Measurements from ENCODE around the gene MYO9A. TPM values are rescaled to one million over a fixed set of nuclear protein-coding genes. Genes with fewer than 3 reads are reported as not detected.

MYO9A gene
- polyA plus RNA-seq (2011; rRNA removed) (13.1 and 16.4 TPM in 2 replicates), polyA minus RNA-seq (2011; rRNA and poly(A)+ RNA removed) (37.4 and 40.3 TPM in 2 replicates)

GRCh38 chr15:72118017-72118978 lies at the start of gene MYO9A, which contains the start of gene SENP8:
MYO9A (minus strand) TSS chr15:72118150; CDS start chr15:72046563, 71,587 bp downstream.
SENP8 (plus strand) TSS chr15:72118403; CDS start chr15:72139624, 21,221 bp downstream.
- Histone ChIP-seq H3K4me3 (ENCODE audit: low read depth, low read length) (peak within 1 kb of the TSS; percentile 96), H3K36me3 (ENCODE audit: control insufficient read depth, insufficient read depth, low read length) (no peaks in the 10 kb centered on the region), H3K27me3 (ENCODE audit: control insufficient read depth, insufficient read depth, low read length) (no peaks in the 10 kb centered on the region)
- CTCF ChIA-PET: interaction anchor here (0.5 kb wide), 1 partner anchor 40 kb away, joined by 4 read pairs; no protein-coding TSS in a partner anchor
- POLR2A ChIA-PET: no interaction called here
- peak; percentile 88 for DNase-seq (ENCODE audit: low read depth)
- no peak for TF ChIP-seq CTCF (IDR thresholded peaks at IDR 0.05; ENCODE audit: insufficient read depth, low read depth, low read length)

- H3K27me3 ChIP-seq (ENCODE audit: control insufficient read depth, insufficient read depth, low read length): peaks cover 6% of the 10 kb centered on the region
- POLR2A ChIA-PET: no interaction called here
- no peak for TF ChIP-seq CTCF (IDR thresholded peaks at IDR 0.05; ENCODE audit: insufficient read depth, low read depth, low read length)
- no peaks in the 10 kb centered on the region for H3K36me3 ChIP-seq (ENCODE audit: control insufficient read depth, insufficient read depth, low read length)
- CTCF ChIA-PET: interaction anchor here (1.0 kb wide), 1 partner anchor 12 kb away, joined by 4 read pairs; no protein-coding TSS in a partner anchor
- no peak for DNase-seq (ENCODE audit: low read depth)
- H3K4me3 ChIP-seq (ENCODE audit: low read depth, low read length): no peak overlapping the region
Observed at GRCh38 chr15:72167445-72167844, 49.5 kb upstream of the MYO9A start.

- Histone ChIP-seq H3K27me3 (ENCODE audit: control insufficient read depth, insufficient read depth, low read length) (peaks cover 6% of the 10 kb centered on the region), H3K4me3 (ENCODE audit: low read depth, low read length) (no peak overlapping the region), H3K36me3 (ENCODE audit: control insufficient read depth, insufficient read depth, low read length) (no peaks in the 10 kb centered on the region)
- no peak for DNase-seq (ENCODE audit: low read depth)
- no peak for TF ChIP-seq CTCF (IDR thresholded peaks at IDR 0.05; ENCODE audit: insufficient read depth, low read depth, low read length)
- ChIA-PET POLR2A (no interaction called here), CTCF (interaction anchor here (1.0 kb wide), 1 partner anchor 11 kb away, joined by 4 read pairs; no protein-coding TSS in a partner anchor)
Observed at GRCh38 chr15:72166716-72167417, 48.9 kb upstream of the MYO9A start.

GRCh38 chr15:72163719-72164118 lies 45.8 kb upstream of the MYO9A start:
- ChIA-PET POLR2A (no interaction called here), CTCF (interaction anchor here (1.2 to 2.9 kb wide), 2 partner anchors 8 to 9 kb away, joined by 3 to 13 read pairs; no protein-coding TSS in a partner anchor)
- no peak for TF ChIP-seq CTCF (IDR thresholded peaks at IDR 0.05; ENCODE audit: insufficient read depth, low read depth, low read length)
- no peak overlapping the region for H3K4me3 ChIP-seq (ENCODE audit: low read depth, low read length)
- H3K36me3 ChIP-seq (ENCODE audit: control insufficient read depth, insufficient read depth, low read length): no peaks in the 10 kb centered on the region
- DNase-seq (ENCODE audit: low read depth): no peak
- peaks cover 5% of the 10 kb centered on the region for H3K27me3 ChIP-seq (ENCODE audit: control insufficient read depth, insufficient read depth, low read length)

Measured in BJ (cell line).